ENCODE data around the gene MYOG. TPM values are rescaled to one million over a fixed set of nuclear protein-coding genes. Genes with fewer than 3 reads are reported as not detected.

The MYOG gene
- total and polyA plus RNA-seq, 12 donors, result 0.11 TPM; not detected in 11

DNA sequence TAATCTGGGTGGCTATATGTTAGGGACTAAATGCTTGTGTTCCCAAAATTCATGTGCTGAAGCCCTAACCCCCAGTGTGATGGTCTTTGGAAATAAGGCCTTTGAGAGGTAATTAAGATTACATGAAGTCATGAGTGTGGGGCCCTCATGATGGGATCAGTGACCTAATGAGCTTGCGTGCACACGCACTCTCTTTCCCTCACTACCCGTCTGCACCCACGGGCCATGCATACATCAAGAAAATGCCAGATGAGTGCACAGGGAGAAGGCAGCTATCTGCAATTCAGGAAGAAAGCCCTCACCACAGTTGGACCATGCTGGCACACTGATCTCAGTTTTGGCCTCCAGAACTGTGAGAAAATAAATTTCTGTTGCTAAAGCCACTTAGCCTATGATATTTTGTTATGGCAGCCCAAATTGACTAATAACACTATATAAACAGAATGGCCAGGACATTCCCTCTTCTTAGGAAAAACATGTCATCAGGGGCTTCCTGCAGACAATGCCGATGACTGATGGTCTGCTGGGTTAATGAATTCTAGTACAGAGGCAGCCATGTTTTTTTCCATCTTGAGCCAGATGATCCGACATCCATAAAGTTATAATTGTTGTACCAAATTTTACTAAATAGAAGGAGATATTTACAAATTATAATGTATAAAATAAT is 18.1 kb upstream of the MYOG start:
- Histone ChIP-seq H3K4me3 (no peak overlapping the region), H3K27me3 (peaks cover 21% of the 10 kb centered on the region), H3K36me3 (replicated peaks in 1 of 2) (no peaks in the 10 kb centered on the region), H3K9me3 (replicated peaks in 1 of 3) (no peaks in the 10 kb centered on the region), H3K4me1 (replicated peaks in 1 of 2) (no peaks in the 10 kb centered on the region), H3K27ac (no peak overlapping the region)
- no peak for DNase-seq
- TF ChIP-seq, protein P1, sequence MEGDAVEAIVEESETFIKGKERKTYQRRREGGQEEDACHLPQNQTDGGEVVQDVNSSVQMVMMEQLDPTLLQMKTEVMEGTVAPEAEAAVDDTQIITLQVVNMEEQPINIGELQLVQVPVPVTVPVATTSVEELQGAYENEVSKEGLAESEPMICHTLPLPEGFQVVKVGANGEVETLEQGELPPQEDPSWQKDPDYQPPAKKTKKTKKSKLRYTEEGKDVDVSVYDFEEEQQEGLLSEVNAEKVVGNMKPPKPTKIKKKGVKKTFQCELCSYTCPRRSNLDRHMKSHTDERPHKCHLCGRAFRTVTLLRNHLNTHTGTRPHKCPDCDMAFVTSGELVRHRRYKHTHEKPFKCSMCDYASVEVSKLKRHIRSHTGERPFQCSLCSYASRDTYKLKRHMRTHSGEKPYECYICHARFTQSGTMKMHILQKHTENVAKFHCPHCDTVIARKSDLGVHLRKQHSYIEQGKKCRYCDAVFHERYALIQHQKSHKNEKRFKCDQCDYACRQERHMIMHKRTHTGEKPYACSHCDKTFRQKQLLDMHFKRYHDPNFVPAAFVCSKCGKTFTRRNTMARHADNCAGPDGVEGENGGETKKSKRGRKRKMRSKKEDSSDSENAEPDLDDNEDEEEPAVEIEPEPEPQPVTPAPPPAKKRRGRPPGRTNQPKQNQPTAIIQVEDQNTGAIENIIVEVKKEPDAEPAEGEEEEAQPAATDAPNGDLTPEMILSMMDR (IDR thresholded peaks at IDR 0.05), result no peak
- TF ChIP-seq POLR2A (IDR thresholded peaks at IDR 0.05), result no peak
- WGBS, 4 donors, result 76 to 81% (median 78%) methylated on average over 6 of the region's 6 CpGs
- intact Hi-C loops (cut with DNase I), result no loop called here

DNA sequence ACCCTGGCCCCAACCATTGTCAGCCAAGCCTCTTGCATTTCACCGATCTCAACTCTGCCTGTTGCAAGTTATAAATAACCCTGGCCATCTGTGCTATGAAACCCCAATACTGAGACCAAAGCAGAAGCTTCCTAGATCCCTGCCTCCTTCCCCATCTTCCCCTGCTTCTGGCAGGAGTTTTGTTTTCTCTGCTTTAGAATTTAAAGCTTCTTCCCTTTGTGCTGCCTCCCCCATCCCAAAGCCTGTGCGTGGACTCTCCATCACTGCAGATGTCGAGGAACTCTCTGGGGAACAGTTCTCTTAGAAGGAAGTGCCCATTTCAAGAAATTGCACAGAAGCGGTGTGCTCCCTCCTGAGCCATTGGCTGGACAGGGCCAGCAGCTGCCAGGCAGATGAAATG is 17.4 kb upstream of the MYOG start:
- H3K36me3 ChIP-seq (replicated peaks in 1 of 2), result no peaks in the 10 kb centered on the region
- no peaks in the 10 kb centered on the region for H3K4me1 ChIP-seq (replicated peaks in 1 of 2)
- 61 to 65% (median 63%) methylated on average over 4 of the region's 4 CpGs for WGBS, 4 donors
- no peak overlapping the region for H3K4me3 ChIP-seq
- H3K9me3 ChIP-seq (replicated peaks in 1 of 3), result no peaks in the 10 kb centered on the region
- intact Hi-C loops (cut with DNase I), result no loop called here
- no peak for TF ChIP-seq POLR2A (IDR thresholded peaks at IDR 0.05)
- TF ChIP-seq, protein P1 (IDR thresholded peaks at IDR 0.05), result no peak
- DNase-seq, result no peak
- H3K27ac ChIP-seq, result no peak overlapping the region
- peaks cover 20% of the 10 kb centered on the region for H3K27me3 ChIP-seq

DNA sequence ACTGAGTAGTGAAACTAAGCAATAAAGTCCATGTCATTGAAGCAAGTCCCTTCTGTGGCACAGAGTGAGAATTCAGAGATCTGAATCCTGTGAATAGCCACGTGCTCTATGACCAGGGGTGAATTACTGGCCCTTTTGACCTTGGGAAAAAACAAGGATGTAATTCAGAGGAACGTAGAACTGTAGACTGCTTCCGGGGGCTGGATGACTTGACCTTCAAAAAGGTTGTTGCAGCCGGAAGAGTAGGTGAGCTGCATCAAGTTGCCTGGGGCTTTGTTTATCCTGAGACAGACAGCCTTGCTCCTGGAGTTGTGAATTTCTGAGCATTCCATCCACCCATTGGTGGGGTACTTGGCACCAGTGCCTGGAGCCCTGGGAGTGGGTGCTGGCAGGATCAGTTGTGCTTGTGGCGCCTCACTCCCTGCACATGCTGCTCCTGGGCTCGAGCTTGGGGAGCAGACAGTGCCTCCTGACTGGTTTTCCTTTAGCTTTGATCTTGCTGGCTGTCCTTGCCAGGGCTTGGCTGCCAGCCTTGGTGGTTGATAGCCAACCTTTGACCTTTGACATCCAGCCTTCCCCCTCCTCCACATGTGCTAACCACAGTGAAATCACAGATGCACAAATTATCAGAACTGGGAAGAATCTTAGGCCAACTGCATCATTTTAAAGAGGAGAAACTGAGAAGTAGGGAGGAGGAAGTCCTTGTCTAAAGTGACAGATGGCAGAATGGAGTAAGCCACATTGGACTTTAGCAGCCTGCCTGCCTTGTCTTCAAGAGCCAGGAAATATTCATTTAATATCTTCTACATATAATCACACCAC is 16.2 kb upstream of the MYOG start:
- DNase-seq, result no peak

DNA sequence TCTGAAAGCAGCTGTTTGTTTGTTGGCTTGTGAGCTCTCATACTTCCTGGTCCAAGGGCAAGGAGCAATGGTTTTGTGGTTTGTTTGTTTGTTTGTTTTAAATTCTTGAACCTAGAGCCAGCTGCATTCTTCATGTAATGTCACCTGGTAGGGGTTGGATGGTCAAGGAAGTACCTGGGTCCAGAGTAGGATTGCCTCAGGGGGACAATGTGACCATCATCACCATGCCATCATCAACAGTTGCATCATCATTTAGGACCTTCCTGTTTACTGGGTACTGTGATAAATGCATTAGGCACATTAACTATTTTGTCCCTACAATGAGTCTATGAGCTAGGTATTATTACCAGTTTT is 14.7 kb upstream of the MYOG start:
- no peaks in the 10 kb centered on the region for H3K36me3 ChIP-seq (replicated peaks in 1 of 2)
- intact Hi-C loops (cut with DNase I), result no loop called here
- H3K4me3 ChIP-seq, result no peak overlapping the region

More for the DNA sequence above, 16.2 kb upstream of the MYOG start:
- H3K27me3 ChIP-seq, result peaks cover 9% of the 10 kb centered on the region
- WGBS, 4 donors, result 13 to 46% (median 41%) methylated on average over 5 to 6 of the region's 6 CpGs
- H3K4me3 ChIP-seq, result no peak overlapping the region
- no peaks in the 10 kb centered on the region for H3K4me1 ChIP-seq (replicated peaks in 1 of 2)
- TF ChIP-seq, protein P1 (IDR thresholded peaks at IDR 0.05), result no peak
- TF ChIP-seq POLR2A (IDR thresholded peaks at IDR 0.05), result no peak
- no peaks in the 10 kb centered on the region for H3K9me3 ChIP-seq (replicated peaks in 1 of 3)
- intact Hi-C loops (cut with DNase I), result no loop called here
- no peak overlapping the region for H3K27ac ChIP-seq
- no peaks in the 10 kb centered on the region for H3K36me3 ChIP-seq (replicated peaks in 1 of 2)

More for the DNA sequence above, 14.7 kb upstream of the MYOG start:
- Histone ChIP-seq H3K27ac (no peak overlapping the region), H3K9me3 (replicated peaks in 1 of 3) (no peaks in the 10 kb centered on the region), H3K27me3 (peaks cover 3% of the 10 kb centered on the region), H3K4me1 (replicated peaks in 1 of 2) (no peaks in the 10 kb centered on the region)
- DNase-seq, result no peak
- TF ChIP-seq POLR2A (IDR thresholded peaks at IDR 0.05), result no peak
- TF ChIP-seq, protein P1 (IDR thresholded peaks at IDR 0.05), result no peak

Data from adrenal gland (tissue), 12 donors.